ENCODE measurements around the gene NOLC1. TPM values are rescaled to one million over a fixed set of nuclear protein-coding genes. Genes with fewer than 3 reads are reported as not detected.
A peak's percentile ranks its signal among the peaks of the same experiment; 100 is the strongest.

Gene NOLC1
- total RNA-seq, 4 donors from 2014 or later = 28.7 to 83.8 (median 48.5) TPM

DNA sequence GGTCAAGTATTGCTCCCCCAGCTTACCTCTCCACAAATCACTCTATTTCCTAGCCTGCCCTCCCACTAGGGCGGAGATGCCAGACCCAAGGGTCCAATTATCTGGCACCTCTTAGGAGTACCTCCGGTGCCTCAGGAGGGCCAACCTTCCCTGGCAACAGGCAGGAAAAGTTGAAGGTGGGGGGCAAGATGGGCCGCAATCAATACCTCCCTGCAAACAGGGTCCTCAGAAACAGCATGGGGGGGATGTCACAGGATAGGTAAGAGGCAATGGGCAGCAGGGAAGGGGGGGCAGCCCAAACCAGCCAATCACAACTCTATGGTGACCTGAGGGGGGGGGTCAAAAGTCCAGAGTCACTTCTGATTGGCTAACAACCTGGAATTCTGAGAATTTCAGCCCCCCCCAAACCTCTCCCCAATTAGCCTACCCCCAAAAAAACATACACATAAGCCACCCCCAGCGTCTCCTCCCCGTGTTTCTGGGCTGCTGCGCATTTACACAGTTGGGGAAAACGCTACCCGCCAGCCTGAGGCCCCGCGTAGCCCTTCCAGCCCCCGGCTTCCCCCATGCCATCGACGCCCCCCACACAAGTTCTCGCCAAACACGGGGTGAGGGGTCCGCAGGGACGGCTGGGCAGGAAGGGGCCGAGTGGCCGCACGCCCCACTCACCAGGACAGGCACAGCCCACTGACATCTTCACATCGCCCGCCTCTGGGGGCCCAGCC, 32.6 kb upstream of the NOLC1 start:
- DNase-seq (ENCODE audit: extremely low spot score) = no peak
- no peak for TF ChIP-seq POLR2A (IDR thresholded peaks at IDR 0.05; ENCODE audit: low read depth)
- TF ChIP-seq CTCF (IDR thresholded peaks at IDR 0.05) = no peak
- TF ChIP-seq POLR2AphosphoS5 (IDR thresholded peaks at IDR 0.05) = no peak
- no peak for TF ChIP-seq EP300 (IDR thresholded peaks at IDR 0.05)
- WGBS = 3% methylated on average over 11 of the region's 22 CpGs

DNA sequence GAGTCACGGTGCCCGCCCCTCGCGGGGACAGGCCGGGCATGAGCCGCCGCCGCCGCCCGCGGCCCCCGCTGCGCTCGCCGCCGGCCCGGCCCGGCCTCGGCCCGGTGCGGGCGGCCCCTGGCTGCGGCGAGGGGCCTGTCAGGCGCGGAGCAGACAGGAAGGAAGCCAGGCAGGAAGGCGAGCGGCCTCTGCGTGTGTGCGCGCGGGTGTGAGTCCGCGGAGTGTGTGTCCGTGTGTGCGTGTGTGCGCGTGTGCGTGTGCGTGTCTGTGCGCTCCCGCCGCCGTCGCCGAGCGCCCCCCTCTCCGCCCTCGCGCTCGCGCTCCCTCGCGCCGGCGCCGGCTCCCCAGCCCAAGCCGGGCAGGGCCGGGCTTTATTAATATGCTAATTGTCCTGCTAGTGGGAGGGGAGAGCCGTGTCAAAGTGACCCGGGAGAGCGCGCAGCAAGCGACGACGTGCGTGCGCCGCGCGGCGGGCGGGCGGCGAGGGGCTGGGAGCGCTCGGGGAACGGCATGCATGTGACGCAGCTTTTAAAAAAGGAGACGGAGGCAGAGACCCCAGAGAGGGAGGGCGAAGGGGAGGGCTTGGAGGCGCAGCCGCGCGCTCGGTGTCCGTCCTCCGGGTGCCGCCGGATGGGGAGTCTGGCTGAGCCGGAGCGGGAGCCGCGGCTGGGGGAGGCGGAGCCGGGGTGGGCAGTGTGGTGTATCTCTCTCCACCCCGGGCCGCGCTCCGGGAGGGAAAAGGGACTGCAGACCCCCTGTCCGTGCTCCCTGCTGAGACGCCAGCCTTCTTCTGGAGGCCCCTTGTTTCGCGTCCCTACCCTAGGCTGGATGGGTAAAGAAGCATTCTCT, 31.8 kb upstream of the NOLC1 start, which contains the start of gene LDB1:
LDB1 (minus strand) TSS at position 227 of the 849 bp plus-strand sequence. CDS start 258 bp downstream, outside the sequence.
- Histone ChIP-seq H3K4me1 (peaks cover 55 to 64% (median 62%) of the 10 kb centered on the region in 4 donors), H3K9me3 (no peaks in the 10 kb centered on the region), H3K27ac (replicated peaks in 1 of 4) (peak within 1 kb of the TSS; percentile 99), H3K27me3 (no peaks in the 10 kb centered on the region), H3K4me3 (peak within 1 kb of the TSS; percentile 71 to 99 (median 87)), H3K36me3 (no peaks in the 10 kb centered on the region)
- WGBS = under 1% methylated on average over 36 of the region's 104 CpGs
- TF ChIP-seq EP300 (IDR thresholded peaks at IDR 0.05) (no peak), POLR2A (IDR thresholded peaks at IDR 0.05; ENCODE audit: low read depth) (peak; percentile 89), CTCF (IDR thresholded peaks at IDR 0.05) (peak; percentile 21 to 26 (median 26)), POLR2AphosphoS5 (IDR thresholded peaks at IDR 0.05) (peak; percentile 96 to 98)
- intact Hi-C loops (cut with DNase I) = no loop called here
- no peak for DNase-seq (ENCODE audit: extremely low spot score)

More for the DNA sequence above, 32.6 kb upstream of the NOLC1 start:
- H3K27me3 ChIP-seq = no peaks in the 10 kb centered on the region
- peak overlapping the region; percentile 71 to 99 (median 87) for H3K4me3 ChIP-seq
- H3K9me3 ChIP-seq = no peaks in the 10 kb centered on the region
- H3K36me3 ChIP-seq = no peaks in the 10 kb centered on the region
- intact Hi-C loops (cut with DNase I) = no loop called here
- peaks cover 59 to 70% (median 67%) of the 10 kb centered on the region in 4 donors for H3K4me1 ChIP-seq
- H3K27ac ChIP-seq (replicated peaks in 1 of 4) = peak overlapping the region; percentile 99

DNA sequence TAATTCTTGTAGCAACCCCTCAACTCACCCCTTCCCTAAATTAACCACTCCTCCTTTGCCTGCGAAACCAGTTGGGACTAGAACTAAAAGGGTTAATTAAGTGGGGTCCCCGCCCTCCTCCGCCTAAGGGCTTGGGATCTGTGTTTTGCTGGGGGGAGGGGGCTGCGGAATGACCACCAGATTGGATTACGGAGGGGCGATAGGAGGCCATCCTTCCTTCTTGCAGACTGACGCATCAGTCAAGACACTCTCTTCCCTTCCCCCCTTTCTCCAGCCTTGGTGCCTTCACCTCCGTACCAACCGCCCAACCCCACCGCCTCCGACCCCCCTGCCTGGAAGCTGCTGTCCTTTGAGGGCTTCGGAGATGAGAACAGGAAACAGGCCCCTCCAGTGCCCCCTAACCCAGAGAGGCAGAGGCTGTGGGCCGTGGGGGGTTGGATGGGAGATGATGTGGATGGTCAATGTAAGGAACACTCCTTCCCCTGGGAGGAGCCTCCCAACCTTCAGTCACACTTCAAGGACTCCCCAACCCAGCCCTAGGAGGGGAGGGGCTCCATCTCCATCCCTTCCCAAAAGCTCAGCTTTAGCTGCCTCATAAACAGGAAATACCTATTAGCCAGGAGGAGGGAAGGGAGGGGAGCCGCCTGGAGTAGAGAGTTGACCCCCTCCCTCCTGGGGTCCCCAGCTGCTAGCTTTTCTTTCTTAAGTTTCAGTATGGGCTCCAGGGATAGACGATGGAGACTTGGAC, 31.0 kb upstream of the NOLC1 start:
- peak overlapping the region; percentile 71 to 99 (median 87) for H3K4me3 ChIP-seq
- H3K9me3 ChIP-seq = no peaks in the 10 kb centered on the region
- no peaks in the 10 kb centered on the region for H3K36me3 ChIP-seq
- no peaks in the 10 kb centered on the region for H3K27me3 ChIP-seq
- intact Hi-C loops (cut with DNase I) = no loop called here
- peak overlapping the region; percentile 99 for H3K27ac ChIP-seq (replicated peaks in 1 of 4)
- no peak for DNase-seq (ENCODE audit: extremely low spot score)
- TF ChIP-seq POLR2AphosphoS5 (IDR thresholded peaks at IDR 0.05) (peak; percentile 49 to 82), CTCF (IDR thresholded peaks at IDR 0.05) (no peak), POLR2A (IDR thresholded peaks at IDR 0.05; ENCODE audit: low read depth) (peak; percentile 40)
- H3K4me1 ChIP-seq = peaks cover 47 to 56% (median 54%) of the 10 kb centered on the region in 4 donors
- WGBS = 6% methylated on average over 11 of the region's 15 CpGs

GRCh38 chr10:102121739-102122372, 30.3 kb upstream of the NOLC1 start:
- TF ChIP-seq POLR2A (IDR thresholded peaks at IDR 0.05; ENCODE audit: low read depth) (no peak), CTCF (IDR thresholded peaks at IDR 0.05) (peak in 2 of 3 experiments; percentile 28 to 30), POLR2AphosphoS5 (IDR thresholded peaks at IDR 0.05) (peak in 1 of 2 donors; percentile 9), EP300 (IDR thresholded peaks at IDR 0.05) (no peak)
- H3K27me3 ChIP-seq = no peaks in the 10 kb centered on the region
- H3K4me3 ChIP-seq = peak overlapping the region; percentile 71 to 99 (median 87)
- H3K36me3 ChIP-seq = no peaks in the 10 kb centered on the region
- no peaks in the 10 kb centered on the region for H3K9me3 ChIP-seq
- intact Hi-C loops (cut with DNase I) = no loop called here
- H3K27ac ChIP-seq (replicated peaks in 1 of 4) = peak overlapping the region; percentile 99
- peaks cover 40 to 49% (median 47%) of the 10 kb centered on the region in 4 donors for H3K4me1 ChIP-seq
- DNase-seq (ENCODE audit: extremely low spot score) = no peak
- 27% methylated on average over 5 of the region's 6 CpGs for WGBS
